CD4-positive, alpha-beta T cell treated with Interleukin-4 for 4 hours (primary cell): ENCODE measurements around the gene GART.

Experiments used
- DNase-seq: peaks from one replicate; pipeline ENCODE4 v3.0.0-alpha.2; 2020

GART gene

DNA sequence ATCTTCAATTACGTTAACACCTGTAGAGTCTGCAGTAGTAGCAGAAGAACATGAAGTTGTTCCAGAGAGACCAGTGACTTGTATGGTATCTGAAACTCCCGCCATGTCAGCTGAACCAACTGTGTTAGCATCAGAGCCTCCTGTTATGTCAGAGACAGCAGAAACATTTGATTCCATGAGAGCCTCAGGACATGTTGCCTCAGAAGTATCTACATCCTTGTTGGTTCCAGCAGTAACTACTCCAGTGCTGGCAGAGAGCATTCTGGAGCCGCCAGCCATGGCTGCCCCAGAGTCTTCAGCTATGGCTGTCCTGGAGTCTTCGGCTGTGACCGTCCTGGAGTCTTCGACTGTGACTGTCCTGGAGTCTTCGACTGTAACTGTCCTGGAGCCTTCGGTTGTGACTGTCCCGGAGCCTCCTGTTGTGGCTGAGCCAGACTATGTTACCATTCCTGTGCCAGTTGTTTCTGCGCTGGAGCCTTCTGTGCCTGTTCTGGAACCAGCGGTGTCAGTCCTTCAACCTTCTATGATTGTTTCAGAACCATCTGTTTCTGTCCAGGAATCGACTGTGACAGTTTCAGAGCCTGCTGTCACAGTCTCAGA lies 11.2 kb upstream of the GART start:
- DNase-seq, result no peak

DNA sequence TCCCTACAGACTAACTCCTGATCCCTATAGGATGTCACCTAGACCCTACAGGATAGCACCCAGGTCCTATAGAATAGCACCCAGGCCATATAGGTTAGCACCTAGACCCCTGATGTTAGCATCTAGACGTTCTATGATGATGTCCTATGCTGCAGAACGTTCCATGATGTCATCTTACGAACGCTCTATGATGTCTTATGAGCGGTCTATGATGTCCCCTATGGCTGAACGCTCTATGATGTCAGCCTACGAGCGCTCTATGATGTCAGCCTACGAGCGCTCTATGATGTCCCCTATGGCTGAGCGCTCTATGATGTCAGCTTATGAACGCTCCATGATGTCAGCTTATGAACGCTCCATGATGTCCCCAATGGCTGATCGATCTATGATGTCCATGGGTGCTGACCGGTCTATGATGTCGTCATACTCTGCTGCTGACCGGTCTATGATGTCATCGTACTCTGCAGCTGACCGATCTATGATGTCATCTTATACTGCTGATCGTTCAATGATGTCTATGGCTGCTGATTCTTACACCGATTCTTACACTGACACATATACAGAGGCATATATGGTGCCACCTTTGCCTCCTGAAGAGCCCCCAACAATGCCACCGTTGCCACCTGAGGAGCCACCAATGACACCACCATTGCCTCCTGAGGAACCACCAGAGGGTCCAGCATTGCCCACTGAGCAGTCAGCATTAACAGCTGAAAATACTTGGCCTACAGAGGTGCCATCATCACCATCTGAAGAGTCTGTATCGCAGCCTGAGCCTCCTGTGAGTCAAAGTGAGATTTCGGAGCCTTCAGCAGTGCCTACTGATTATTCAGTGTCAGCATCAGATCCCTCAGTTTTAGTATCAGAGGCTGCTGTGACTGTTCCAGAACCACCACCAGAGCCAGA lies 10.4 kb upstream of the GART start:
- DNase-seq, result no peak

DNA sequence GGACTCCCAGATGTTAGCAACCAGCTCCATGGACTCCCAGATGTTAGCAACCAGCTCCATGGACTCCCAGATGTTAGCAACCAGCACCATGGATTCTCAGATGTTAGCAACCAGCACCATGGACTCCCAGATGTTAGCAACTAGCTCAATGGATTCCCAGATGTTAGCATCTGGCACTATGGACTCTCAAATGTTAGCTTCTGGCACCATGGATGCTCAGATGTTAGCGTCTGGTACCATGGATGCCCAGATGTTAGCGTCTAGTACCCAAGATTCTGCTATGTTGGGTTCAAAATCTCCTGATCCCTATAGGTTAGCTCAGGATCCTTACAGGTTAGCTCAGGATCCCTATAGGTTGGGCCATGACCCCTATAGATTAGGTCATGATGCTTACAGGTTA lies 9.7 kb upstream of the GART start:
- no peak for DNase-seq

DNA sequence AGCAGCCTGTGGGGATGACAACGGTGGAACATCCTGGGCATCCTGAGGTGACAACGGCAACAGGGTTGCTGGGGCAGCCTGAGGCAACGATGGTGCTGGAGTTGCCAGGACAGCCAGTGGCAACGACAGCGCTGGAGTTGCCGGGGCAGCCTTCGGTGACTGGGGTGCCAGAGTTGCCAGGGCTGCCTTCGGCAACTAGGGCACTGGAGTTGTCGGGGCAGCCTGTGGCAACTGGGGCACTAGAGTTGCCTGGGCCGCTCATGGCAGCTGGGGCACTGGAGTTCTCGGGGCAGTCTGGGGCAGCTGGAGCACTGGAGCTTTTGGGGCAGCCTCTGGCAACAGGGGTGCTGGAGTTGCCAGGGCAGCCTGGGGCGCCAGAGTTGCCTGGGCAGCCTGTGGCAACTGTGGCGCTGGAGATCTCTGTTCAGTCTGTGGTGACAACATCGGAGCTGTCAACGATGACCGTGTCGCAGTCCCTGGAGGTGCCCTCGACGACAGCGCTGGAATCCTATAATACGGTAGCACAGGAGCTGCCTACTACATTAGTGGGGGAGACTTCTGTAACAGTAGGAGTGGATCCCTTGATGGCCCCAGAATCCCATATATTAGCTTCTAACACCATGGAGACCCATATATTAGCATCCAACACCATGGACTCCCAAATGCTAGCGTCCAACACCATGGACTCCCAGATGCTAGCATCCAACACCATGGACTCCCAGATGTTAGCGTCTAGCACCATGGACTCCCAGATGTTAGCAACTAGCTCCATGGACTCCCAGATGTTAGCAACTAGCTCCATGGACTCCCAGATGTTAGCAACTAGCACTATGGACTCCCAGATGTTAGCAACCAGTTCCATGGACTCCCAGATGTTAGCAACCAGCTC lies 9.1 kb upstream of the GART start:
- DNase-seq, result no peak

DNA sequence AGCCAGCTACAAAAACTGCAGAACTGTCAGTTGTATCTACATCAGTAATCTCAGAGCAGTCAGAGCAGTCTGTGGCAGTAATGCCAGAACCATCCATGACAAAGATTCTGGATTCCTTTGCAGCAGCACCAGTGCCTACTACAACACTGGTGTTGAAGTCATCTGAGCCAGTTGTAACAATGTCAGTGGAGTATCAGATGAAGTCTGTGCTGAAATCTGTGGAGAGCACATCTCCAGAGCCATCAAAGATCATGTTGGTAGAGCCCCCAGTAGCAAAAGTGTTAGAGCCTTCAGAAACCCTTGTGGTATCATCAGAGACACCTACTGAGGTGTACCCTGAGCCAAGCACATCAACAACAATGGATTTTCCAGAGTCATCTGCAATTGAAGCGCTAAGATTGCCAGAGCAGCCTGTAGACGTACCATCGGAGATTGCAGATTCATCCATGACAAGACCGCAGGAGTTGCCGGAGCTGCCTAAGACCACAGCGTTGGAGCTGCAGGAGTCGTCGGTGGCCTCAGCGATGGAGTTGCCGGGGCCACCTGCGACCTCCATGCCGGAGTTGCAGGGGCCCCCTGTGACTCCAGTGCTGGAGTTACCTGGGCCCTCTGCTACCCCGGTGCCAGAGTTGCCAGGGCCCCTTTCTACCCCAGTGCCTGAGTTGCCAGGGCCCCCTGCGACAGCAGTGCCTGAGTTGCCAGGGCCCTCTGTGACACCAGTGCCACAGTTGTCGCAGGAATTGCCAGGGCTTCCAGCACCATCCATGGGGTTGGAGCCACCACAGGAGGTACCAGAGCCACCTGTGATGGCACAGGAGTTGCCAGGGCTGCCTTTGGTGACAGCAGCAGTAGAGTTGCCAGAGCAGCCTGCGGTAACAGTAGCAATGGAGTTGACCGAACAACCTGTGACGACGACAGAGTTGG lies 8.2 kb upstream of the GART start:
- DNase-seq, result no peak

DNA sequence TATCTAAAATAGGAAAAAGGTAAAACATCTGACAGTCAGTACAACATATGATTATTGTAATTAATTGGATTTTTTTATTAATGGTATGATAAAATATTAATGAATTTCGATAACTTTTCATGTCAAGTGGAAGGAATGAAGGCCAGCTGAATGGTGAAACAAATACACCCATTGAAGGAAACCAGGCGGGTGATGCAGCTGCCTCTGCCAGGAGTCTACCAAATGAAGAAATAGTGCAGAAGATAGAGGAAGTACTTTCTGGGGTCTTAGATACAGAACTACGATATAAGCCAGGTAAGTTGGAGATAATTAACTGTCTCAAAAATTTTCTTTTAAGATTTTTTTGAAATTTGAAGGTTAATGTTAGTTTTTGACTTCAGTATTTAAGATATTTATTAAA lies 4.2 kb upstream of the GART start:
- no peak for DNase-seq

DNA sequence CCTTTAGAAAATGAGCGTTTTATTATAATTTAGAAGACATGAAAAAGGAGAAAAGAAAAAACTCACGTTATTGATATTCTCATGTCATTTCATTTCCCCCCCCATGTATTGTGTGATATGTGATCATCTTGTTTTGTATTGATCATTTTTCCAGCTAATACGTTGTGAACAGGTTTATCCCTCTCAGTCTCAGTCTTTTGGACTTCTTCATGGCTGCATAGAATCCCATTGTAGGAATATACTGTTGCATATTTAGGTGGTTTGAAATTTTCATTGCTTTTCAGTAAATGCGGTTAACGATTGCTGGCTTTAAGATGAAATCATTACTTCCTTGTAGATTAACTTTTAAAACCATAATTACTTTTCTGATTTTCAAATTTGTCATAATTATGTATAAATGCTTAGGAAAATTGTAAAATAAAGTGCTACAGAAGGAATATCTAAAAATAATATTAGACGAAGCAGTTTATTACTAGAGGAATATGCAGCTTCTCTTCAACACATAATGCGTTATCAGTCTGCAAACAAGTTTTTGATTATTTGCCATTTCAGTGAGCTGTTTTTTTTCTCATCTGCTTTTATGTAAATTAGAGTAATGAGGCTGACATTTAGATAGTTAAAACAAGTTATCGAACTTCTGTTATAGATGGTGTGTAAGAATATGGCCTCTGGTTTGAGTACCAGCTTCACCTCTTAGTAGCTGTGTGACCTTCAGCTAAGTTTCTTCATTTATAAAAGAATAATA lies 2.7 kb upstream of the GART start:
- no peak for DNase-seq

DNA sequence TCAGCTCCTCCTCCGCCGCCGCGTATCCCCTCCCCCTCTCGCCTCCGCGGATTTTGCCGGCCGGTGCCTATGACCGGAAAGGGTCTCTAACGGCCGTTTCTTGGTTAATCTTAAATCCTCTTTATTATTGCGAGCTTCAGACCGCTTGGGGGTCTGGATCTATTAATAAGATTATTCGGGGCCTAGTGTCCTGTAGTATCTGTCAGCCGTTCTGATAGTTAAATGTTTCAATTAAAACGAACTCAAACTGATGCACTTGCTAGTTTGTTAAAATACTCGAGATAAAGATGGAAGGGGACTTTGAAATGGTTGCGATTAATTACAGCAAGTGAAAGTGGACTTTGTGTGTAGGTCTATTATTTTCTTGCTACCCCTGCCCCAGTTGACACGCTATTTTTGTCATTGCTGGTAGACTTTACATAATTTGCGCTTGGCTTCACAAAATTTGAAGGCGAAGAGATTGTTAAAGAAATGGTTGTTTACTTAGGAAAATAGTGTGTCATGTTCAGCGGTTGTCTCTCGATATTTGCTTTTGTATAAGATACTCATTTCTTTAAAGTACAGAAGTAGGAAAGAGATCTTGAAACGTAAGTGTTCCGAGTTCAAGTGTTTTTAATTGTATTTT lies 1.7 kb upstream of the GART start:
- DNase-seq, result peak; percentile 52

DNA sequence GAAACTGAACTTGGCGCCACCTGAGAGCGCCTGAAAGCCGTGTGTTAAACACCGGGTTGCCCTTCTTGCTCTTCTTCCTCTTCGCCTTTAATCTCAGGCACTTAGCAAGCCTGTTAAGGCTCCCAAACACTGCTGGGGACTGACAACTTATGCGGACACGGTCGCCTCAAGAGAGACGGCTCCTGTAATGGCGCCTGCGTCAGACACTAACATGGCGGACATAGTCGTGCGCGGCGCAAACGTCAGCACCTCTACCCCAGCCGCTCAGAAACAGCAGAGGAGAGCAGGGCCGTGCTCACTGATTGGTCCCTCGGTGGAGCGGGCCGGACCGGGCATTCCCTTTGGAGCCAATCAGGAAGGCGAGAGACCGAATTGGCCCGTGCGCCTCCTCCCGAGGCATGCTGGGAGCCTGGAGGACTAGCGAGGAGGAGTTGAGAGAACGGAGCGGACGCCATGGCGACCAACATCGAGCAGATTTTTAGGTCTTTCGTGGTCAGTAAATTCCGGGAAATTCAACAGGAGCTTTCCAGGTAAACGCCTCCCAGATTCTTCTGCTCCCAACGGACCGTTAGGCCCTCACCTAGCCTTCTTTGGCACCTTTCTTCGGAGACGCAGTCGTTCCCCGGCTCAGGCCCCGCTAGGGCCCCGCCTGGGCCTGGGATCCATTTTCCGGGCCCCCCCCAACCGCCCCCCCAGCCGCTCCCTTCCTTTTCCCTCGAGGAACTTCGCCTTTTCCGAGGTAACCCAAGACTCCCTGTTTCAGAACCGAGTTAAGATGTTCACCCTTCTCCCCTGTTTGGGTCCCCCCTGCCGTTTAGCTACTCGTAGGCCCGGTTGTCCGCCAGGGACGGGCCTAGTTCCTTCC lies 955 bp upstream of the GART start, which contains the start of gene SON:
Gene SON, plus strand, starts transcription at position 399 of the 865 bp plus-strand sequence. Its CDS starts 55 bp downstream, at position 454.
- DNase-seq, result peak; percentile 99

DNA sequence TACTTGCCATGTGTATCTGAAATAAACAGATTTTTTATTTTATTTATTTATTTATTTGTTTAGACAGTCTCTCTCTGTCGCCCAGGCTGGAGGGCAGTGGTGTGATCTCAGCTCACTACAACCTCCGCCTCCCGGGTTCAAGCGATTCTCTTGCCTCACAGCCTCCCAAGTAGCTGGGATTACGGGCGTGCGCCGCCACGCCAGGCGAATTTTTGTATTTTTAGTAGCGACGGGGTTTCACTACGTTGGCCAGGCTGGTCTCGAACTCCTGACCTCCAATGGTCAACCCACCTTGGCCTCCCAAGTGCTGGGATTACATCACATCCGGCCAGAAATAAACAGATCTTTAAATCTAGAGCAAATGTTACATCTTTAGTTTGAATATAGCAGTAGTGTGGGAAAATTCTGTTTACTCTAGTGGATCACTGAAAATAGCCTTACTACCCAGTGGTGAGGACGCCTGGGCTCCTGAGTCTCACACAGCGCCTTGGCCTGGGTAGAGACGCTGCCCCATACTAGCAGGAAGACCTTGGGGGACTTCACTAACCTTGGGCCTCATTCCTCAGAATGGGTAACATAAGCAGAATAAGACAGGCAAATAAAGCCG lies 709 bp downstream of the GART start:
- DNase-seq, result peak; percentile 13

DNA sequence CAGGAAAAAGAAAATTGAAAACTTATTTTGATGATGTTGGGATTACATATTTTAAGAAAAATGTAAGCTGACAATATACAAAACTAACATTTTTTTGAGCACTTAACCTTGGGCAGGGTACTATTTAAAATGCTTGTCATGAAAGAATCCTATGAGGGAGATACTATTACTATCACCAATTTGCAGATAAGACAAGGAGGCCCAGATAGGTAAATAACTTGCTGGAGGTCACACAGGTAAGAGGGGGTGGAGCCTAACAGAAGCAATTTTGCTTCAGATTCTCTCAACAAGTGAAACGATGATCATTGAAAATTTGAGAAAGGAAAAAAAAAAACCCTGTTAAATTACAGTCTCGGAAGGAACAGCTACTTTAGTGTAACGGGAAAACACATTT lies 1.2 kb downstream of the GART start:
- DNase-seq, result no peak

DNA sequence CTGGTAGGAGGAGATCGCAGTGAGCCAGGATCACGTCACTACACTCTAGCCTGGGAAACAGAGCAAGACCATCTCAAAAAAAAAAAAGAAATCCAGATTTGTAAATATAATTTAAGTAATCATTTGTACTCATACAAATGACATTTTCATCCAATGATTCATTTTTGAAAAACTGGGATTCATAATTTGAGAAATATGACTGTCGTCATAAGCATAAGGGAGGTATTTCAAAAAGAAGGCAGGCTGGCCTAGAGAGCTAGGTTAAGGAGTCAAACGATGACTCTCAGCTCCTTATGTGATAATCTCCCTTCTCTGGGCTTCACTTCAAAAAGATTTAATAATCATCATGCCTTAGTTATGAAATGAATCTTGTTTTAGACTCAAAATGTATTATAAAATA lies 2.3 kb downstream of the GART start:
- no peak for DNase-seq

DNA sequence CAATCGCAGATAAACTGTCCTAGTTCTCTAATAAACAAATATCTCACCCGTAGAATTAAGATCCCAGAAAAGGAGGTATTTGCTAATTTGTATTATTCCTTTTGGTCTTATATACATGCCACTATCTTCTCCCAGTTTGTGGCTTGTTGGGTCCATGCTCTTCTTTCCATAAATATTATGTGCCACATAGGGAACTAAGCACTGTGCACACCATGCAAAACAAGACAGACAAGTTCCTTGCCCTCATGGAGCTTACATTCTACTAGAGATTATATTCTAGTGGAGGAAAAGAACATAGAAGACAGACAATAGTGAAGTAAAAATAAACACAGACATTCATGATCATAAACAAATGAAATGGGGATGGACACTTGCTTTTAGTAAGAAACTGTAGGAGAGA lies 4.7 kb downstream of the GART start:
- DNase-seq, result no peak

DNA sequence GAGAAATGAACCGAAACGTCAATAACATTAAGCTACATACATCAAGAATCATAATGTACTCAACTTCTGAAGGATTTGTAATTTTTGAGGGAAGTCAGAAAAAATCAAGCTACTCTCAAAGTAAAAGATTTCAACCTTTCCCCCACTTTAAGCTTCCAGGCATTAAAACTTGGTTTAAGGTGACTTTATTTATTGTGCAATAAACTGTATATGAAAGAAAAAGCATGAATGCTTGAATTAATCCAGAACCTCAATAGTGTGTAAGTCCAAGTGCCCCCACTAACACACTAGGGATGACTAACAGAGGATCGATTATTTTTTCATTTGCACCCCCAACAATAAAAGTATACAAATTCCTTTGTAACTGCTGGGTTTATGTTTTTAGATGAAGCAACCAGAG lies 10.9 kb downstream of the GART start:
- DNase-seq, result no peak

DNA sequence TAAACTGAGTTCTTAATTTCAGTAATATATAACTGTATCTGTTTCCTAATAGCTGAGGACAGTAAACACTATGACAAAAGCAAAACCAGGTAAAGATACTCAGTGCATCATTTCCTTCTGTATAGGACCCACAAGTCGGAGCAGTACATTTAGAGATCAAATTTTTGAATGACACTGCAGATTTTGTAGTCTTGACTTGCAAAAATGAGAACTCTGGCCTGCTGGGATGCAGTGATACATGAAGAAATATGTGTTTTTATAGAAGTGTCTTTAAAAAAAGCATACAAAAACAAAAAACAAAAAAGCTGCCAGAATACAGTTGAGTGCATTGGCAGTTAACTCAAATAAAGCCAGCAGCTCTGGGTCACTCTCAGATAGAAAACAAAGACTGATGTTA lies 19.0 kb downstream of the GART start:
- no peak for DNase-seq

DNA sequence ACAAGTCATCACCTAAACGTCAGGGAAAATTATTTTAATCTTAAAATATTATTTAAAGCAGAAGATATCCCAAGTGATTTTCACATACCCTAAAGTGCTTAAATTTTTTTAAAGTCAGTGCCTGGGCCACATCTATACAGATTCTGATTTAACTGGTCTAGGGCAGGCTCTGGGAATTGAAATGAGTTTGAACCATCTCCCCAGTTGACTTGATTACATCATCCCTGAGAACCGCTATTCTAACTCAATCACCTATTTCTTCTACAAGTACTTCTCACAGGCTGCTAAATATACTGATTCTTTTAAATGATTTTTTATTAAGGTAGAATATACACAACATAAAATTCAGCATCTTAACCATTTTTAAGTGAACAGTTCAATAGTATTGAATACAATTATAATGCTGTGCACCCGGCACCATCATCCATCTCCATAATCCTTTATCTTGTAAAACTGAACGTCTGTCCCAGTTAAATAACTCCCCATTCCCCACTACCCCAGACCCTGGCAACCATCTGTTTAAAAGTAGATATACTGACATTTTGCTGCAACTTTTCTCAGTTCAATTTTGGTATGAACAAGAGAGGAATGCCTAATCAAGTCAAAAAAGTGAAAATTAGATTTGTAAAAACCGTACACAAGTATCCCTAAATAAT lies 19.5 kb downstream of the GART start:
- no peak for DNase-seq

DNA sequence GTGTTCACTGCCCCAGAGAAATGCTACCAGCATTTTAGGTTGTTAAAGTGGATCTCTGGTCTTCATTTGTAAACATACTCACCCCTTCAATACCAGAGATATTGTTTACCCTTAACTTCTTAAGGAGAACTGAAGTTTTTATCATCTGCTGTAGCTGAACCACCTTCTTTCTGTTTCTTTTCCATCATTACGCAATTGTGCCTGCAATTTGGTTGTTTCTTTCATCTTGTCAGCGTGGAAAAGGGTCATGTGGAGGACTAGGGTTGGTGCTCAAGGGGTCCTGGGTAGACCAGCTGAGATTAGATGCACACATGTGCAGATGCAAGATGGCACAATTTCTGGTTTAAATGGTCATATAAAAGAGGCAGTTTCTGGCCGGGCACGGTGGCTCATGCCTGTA lies 23.0 kb downstream of the GART start:
- DNase-seq, result no peak

DNA sequence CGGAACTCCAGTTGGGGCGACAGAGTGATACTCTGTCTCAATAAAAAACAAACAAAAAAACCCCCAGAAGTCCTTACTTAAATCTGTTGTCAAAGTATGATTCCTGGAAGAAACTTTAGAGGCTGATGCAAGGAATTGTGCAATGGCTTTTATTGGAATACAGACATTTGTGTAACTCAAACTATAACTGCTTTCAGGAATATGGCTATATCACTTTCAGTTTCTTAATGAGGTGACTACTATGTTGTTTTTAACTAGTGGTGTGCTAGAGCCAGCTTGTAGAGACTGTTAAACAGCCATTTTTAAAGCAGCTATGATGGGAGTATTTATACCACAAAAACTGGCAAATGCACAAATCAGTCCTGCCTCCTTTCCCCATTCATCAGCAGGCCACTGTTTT lies 27.7 kb downstream of the GART start:
- no peak for DNase-seq

DNA sequence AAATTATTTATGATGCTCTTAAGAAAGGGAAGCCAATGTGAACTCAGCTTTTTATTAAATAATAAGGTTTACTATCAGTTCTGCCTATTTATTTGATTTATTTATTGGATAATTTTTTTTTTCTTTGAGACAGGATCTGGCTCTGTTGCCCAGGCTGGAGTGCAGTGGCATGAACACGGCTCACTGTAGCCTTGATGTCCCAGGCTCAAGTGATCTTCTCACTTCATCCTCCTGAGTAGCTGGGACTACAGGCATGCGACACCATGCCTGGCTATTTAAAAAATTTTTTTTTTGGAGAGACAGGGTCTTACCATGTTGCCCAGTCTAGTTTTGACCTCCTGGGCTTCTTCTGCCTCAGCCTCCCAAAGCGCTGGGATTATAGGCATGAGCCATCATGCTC lies 29.4 kb downstream of the GART start:
- DNase-seq, result no peak
